Measurements from ENCODE around the gene TMEM218. TPM values are rescaled to one million over a fixed set of nuclear protein-coding genes. Genes with fewer than 3 reads are reported as not detected.

TMEM218 gene
- total RNA-seq, 6 experiments from 2014 or later: 14.9 to 24.3 (median 20.7) TPM

DNA sequence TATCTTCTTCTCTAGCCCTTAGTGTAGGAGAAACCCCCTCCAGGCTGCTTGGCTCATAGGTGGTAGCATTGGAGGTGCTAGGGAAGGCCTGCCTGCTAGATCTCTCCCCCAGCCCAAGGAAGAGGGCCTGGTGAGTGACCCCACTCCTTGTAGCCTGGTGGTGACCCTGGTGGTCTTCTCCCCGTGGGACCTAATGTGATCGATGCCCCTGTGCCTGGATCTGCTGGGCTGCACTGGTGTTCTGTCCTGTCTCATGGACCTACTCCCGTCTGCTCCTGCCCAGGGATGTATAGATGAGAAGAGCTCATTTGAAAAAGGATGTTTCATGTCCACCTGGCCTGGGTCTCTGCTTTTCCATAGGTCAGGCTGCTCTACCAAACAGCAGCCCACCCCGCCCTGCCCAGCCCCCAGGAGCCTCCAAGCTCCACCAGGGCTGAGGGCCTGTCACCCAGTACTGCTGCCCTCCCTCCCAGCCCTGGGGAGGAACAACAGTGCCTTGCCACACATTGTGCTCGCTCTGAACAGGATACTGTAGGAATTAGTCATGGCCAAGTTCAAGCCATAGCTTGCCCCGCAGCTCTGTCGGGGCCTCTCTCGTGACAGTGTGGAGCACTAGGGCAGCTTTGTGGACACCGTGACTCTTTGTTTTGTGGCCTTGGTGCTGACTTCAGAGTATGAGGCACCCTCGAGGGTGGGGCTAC lies 28.7 kb downstream of the TMEM218 start:
- Mint-ChIP-seq H3K36me3 (ENCODE audit: low read depth) (peaks cover 10% of the 10 kb centered on the region; the same call in 1 of the 2 replicates), H3K27ac (peak overlapping the region; percentile 97), H3K9me3 (no peaks in the 10 kb centered on the region), H3K4me1 (ENCODE audit: low read depth) (peaks cover 36% of the 10 kb centered on the region), H3K4me3 (peak overlapping the region; percentile 71), H3K27me3 (ENCODE audit: insufficient read depth) (peaks cover 6% of the 10 kb centered on the region; the same call in 1 of the 2 replicates)
- TF ChIP-seq, protein P1, sequence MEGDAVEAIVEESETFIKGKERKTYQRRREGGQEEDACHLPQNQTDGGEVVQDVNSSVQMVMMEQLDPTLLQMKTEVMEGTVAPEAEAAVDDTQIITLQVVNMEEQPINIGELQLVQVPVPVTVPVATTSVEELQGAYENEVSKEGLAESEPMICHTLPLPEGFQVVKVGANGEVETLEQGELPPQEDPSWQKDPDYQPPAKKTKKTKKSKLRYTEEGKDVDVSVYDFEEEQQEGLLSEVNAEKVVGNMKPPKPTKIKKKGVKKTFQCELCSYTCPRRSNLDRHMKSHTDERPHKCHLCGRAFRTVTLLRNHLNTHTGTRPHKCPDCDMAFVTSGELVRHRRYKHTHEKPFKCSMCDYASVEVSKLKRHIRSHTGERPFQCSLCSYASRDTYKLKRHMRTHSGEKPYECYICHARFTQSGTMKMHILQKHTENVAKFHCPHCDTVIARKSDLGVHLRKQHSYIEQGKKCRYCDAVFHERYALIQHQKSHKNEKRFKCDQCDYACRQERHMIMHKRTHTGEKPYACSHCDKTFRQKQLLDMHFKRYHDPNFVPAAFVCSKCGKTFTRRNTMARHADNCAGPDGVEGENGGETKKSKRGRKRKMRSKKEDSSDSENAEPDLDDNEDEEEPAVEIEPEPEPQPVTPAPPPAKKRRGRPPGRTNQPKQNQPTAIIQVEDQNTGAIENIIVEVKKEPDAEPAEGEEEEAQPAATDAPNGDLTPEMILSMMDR (IDR thresholded peaks at IDR 0.05): no peak
- peak; percentile 95 for DNase-seq

DNA sequence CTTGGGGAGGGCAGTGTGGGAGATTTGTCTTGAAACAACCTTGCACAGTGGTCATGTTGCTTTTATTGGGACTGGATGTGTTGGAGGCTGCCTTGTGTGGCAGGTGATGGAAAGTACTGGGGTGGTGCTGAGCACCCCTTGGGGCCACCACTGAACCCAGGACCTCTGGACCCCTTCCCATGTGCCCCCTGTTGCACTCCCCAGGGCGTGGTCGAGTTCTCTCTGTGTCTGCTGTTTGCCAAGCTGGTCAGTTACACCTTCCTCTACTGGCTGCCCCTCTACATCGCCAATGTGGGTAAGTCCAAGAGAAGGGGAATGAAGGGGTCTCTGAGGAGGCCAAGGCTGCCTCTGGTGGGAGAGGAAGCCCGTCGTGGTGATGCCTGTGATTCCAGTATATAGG lies 29.4 kb downstream of the TMEM218 start:
- TF ChIP-seq, protein P1 (IDR thresholded peaks at IDR 0.05): no peak
- peaks cover 10% of the 10 kb centered on the region; the same call in 1 of the 2 replicates for H3K36me3 Mint-ChIP-seq (ENCODE audit: low read depth)
- H3K27me3 Mint-ChIP-seq (ENCODE audit: insufficient read depth): peaks cover 6% of the 10 kb centered on the region; the same call in 1 of the 2 replicates
- no peak overlapping the region for H3K4me3 Mint-ChIP-seq
- peaks cover 36% of the 10 kb centered on the region for H3K4me1 Mint-ChIP-seq (ENCODE audit: low read depth)
- no peak for DNase-seq
- peak overlapping the region; percentile 97 for H3K27ac Mint-ChIP-seq
- no peaks in the 10 kb centered on the region for H3K9me3 Mint-ChIP-seq

DNA sequence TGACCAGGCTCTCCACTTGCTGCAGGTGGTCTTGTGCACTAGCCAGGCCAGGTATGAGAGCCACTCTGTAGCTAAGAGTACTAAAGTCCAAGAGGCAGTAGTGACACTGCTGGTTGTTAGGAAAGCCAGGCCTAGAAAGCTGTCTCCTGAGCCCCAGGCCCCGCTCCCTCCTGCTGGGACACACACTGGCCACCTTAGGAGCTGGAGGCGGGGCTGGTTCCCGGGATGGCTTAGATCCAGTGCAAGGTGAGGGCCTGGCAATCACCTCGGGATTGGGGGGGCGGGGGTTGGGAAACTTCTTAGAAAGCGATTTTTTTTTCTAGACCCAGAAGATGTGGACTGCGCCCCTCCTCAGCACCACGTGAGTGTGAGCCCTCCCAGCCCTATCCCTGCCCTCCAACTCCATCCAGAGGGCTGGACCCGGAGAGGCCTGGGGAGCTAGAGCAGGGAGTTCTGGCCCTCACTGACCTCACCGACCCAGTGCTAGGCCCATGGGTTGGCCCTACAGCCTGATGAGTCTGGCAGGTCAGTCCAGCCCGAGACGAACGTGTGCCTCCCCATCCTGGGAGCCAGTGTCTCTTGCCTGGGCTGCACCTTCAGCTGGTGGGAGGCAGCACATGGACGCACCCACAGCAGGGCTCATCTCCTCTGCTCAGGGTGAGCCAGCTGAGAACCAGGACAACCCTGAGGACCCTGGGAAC lies 30.2 kb downstream of the TMEM218 start:
- DNase-seq: no peak
- Mint-ChIP-seq H3K27ac (peak overlapping the region; percentile 97), H3K9me3 (no peaks in the 10 kb centered on the region), H3K27me3 (ENCODE audit: insufficient read depth) (peaks cover 6% of the 10 kb centered on the region; the same call in 1 of the 2 replicates), H3K36me3 (ENCODE audit: low read depth) (peaks cover 8% of the 10 kb centered on the region; the same call in 1 of the 2 replicates), H3K4me1 (ENCODE audit: low read depth) (peaks cover 38% of the 10 kb centered on the region), H3K4me3 (no peak overlapping the region)
- TF ChIP-seq, protein P1 (IDR thresholded peaks at IDR 0.05): no peak

DNA sequence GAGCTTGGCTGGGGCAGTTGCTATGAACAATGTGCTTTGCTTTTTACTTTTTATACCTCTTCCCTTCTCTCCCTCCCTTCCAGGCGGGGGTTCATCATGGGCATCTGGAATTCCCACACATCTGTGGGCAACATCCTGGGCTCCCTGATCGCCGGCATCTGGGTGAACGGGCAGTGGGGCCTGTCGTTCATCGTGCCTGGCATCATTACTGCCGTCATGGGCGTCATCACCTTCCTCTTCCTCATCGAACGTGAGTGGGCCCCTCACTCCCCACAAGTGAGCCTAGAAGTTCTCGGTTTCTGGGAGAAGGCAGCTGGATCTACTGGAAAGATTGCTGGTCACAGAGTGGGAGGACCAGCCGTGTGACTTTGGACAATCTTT lies 30.9 kb downstream of the TMEM218 start:
- Mint-ChIP-seq H3K27ac (no peak overlapping the region), H3K9me3 (no peaks in the 10 kb centered on the region), H3K36me3 (ENCODE audit: low read depth) (peaks cover 1% of the 10 kb centered on the region; the same call in 1 of the 2 replicates), H3K4me3 (no peak overlapping the region), H3K4me1 (ENCODE audit: low read depth) (peaks cover 45% of the 10 kb centered on the region), H3K27me3 (ENCODE audit: insufficient read depth) (peaks cover 5% of the 10 kb centered on the region; the same call in 1 of the 2 replicates)
- TF ChIP-seq, protein P1 (IDR thresholded peaks at IDR 0.05): no peak
- no peak for DNase-seq

DNA sequence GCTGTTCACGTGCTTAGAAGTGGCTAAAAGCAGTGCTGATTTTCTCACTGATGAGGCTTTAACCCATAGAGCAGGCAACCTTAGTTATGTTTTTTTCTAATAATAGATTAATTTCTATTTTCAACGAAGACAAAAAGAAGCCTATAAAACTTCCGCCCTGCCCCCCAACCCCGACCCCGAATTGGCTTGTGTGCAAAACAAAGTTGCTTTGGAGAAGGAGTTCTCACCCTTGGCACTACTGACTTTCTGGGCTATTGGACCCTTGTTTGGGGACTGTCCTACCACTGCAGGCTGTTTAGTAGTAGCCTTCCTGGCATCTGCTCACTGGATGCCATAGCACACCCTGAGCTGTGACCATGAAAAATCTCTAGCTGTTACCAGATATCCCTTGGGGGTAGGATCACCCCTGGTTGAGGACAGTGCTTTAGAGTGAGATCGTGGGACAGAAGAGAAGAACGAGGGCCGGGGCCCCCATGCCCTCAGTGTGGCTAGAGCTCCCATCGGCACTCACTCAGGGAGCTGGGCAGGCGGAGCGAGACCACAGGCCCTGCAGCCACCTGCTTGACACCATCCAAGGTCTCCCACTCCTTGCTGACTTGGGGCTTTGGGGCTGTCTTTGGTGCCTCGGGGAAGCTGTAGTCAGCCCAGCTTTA lies 31.4 kb downstream of the TMEM218 start:
- Mint-ChIP-seq H3K4me3 (no peak overlapping the region), H3K4me1 (ENCODE audit: low read depth) (peaks cover 49% of the 10 kb centered on the region), H3K9me3 (no peaks in the 10 kb centered on the region), H3K27me3 (ENCODE audit: insufficient read depth) (peaks cover 4% of the 10 kb centered on the region; the same call in 1 of the 2 replicates), H3K36me3 (ENCODE audit: low read depth) (no peaks in the 10 kb centered on the region), H3K27ac (no peak overlapping the region)
- TF ChIP-seq, protein P1 (IDR thresholded peaks at IDR 0.05): no peak
- no peak for DNase-seq

Measured in HFFc6 (cell line).